ENCODE results near the gene SCRN2. TPM values are rescaled to one million over a fixed set of nuclear protein-coding genes. Genes with fewer than 3 reads are reported as not detected.
A peak's percentile ranks its signal among the peaks of the same experiment; 100 is the strongest.

The SCRN2 gene
- total and polyA plus RNA-seq, 2 of the 13 experiments (the other 11 are each of a cell fraction or from before 2014, with no cell fraction given), result 21.7 to 29.5 TPM

DNA sequence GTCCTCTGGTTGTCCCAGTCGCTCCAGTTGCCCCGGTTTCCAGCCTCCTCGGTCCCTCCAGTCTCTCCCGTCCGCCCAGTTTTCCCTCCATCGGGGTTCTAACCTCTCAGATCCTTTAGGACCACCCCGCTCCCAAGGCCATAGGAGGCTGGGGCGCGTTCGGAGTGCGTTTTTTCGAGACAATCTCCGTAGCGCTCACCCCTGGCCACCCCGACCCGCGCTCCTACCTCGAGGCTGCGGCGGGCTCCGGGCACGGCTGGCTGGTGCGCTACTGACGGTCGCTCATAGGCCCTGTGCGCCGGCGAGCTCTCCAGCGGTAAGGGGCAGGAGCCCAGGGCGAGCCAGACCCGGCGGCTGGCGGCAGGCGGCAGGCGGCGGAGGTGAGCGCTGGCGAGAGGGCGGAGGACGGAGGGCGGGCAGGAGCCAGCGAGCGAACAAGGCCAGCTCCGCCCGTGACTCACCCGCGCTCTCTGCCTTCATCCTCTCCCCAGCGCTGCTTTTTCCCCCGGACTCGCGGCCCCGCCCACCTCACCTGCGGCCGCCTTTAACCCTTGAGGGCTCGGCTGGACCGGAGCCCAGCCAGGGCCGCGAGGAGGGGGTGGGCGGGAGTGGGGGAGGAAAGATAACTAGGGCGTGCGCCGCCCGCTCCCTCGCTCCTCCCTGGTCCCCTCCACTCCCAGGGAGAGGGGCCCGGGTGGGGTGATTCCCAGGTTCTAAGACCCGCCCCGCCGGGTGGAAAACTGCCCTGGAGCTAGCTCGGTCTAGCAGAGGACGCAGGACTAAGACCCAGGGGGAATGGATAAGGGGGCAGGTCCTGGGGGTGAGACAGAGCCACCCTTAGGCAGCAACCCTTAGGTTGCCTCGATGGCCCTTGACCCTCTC, 9.9 kb upstream of the SCRN2 start, which contains the start of gene SP6 (continued):
- TF ChIP-seq, protein P1, sequence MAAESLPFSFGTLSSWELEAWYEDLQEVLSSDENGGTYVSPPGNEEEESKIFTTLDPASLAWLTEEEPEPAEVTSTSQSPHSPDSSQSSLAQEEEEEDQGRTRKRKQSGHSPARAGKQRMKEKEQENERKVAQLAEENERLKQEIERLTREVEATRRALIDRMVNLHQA (CRISPR knock-in tag; IDR thresholded peaks at IDR 0.05), result no peak
- TF ChIP-seq KMT2A (CRISPR knock-in tag; IDR thresholded peaks at IDR 0.05) (0 out of 2 replicates have a peak, but pooled peaks have one; percentile 59), BCL6 (CRISPR knock-in tag; IDR thresholded peaks at IDR 0.05) (peak; percentile 34; the same call in 1 of the 2 replicates), ZBTB8A (CRISPR knock-in tag; IDR thresholded peaks at IDR 0.05; ENCODE audit: borderline replicate concordance, low read depth) (no peak), ATM (IDR thresholded peaks at IDR 0.05; ENCODE audit: borderline replicate concordance) (no peak), YEATS4 (CRISPR knock-in tag; IDR thresholded peaks at IDR 0.05; ENCODE audit: borderline replicate concordance) (peak; percentile 54; the same call in 1 of the 2 replicates), PITX1 (CRISPR knock-in tag; IDR thresholded peaks at IDR 0.05) (no peak; the same call in 1 of the 2 replicates), ZNF335 (CRISPR knock-in tag; IDR thresholded peaks at IDR 0.05) (no peak), SYNCRIP (IDR thresholded peaks at IDR 0.05; ENCODE audit: insufficient read depth, low read depth, low read length) (no peak), CBX1 (IDR thresholded peaks at IDR 0.05; ENCODE audit: low read depth) (no peak), ZNF10 (CRISPR knock-in tag; IDR thresholded peaks at IDR 0.05; ENCODE audit: borderline replicate concordance, low read depth) (no peak), NFRKB (IDR thresholded peaks at IDR 0.05) (no peak), ZBTB7A (CRISPR knock-in tag; IDR thresholded peaks at IDR 0.05) (no peak), RXRA (CRISPR knock-in tag; IDR thresholded peaks at IDR 0.05) (peak; percentile 58; the same call in 1 of the 2 replicates), HOXA3 (CRISPR knock-in tag; IDR thresholded peaks at IDR 0.05) (peak; percentile 70; the same call in 1 of the 2 replicates), ZC3H13 (CRISPR knock-in tag; IDR thresholded peaks at IDR 0.05) (0 out of 2 replicates have a peak, but pooled peaks have one; percentile 49), JARID2 (CRISPR knock-in tag; IDR thresholded peaks at IDR 0.05; ENCODE audit: insufficient replicate concordance) (peak; percentile 47), FOXJ3 (CRISPR knock-in tag; IDR thresholded peaks at IDR 0.05; ENCODE audit: borderline replicate concordance) (no peak), MXD4 (CRISPR knock-in tag; IDR thresholded peaks at IDR 0.05) (no peak), NFE2 (CRISPR knock-in tag; IDR thresholded peaks at IDR 0.05) (no peak), ZNF556 (CRISPR knock-in tag; IDR thresholded peaks at IDR 0.05; ENCODE audit: borderline replicate concordance) (peak; percentile 83; the same call in 1 of the 2 replicates)
- TF ChIP-seq, protein P2, sequence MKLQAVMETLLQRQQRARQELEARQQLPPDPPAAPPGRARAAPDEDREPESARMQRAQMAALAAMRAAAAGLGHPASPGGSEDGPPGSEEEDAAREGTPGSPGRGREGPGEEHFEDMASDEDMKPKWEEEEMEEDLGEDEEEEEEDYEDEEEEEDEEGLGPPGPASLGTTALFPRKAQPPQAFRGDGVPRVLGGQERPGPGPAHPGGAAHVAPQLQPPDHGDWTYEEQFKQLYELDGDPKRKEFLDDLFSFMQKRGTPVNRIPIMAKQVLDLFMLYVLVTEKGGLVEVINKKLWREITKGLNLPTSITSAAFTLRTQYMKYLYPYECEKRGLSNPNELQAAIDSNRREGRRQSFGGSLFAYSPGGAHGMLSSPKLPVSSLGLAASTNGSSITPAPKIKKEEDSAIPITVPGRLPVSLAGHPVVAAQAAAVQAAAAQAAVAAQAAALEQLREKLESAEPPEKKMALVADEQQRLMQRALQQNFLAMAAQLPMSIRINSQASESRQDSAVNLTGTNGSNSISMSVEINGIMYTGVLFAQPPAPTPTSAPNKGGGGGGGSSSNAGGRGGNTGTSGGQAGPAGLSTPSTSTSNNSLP (IDR thresholded peaks at IDR 0.05; ENCODE audit: low read depth, low read length), result no peak
- TF ChIP-seq, protein P3, sequence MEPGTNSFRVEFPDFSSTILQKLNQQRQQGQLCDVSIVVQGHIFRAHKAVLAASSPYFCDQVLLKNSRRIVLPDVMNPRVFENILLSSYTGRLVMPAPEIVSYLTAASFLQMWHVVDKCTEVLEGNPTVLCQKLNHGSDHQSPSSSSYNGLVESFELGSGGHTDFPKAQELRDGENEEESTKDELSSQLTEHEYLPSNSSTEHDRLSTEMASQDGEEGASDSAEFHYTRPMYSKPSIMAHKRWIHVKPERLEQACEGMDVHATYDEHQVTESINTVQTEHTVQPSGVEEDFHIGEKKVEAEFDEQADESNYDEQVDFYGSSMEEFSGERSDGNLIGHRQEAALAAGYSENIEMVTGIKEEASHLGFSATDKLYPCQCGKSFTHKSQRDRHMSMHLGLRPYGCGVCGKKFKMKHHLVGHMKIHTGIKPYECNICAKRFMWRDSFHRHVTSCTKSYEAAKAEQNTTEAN (CRISPR knock-in tag; conservative IDR thresholded peaks at IDR 0.05), result no peak
- TF ChIP-seq, protein P4, sequence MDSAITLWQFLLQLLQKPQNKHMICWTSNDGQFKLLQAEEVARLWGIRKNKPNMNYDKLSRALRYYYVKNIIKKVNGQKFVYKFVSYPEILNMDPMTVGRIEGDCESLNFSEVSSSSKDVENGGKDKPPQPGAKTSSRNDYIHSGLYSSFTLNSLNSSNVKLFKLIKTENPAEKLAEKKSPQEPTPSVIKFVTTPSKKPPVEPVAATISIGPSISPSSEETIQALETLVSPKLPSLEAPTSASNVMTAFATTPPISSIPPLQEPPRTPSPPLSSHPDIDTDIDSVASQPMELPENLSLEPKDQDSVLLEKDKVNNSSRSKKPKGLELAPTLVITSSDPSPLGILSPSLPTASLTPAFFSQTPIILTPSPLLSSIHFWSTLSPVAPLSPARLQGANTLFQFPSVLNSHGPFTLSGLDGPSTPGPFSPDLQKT (CRISPR knock-in tag; IDR thresholded peaks at IDR 0.05; ENCODE audit: borderline replicate concordance), result no peak
- TF ChIP-seq, protein P5, sequence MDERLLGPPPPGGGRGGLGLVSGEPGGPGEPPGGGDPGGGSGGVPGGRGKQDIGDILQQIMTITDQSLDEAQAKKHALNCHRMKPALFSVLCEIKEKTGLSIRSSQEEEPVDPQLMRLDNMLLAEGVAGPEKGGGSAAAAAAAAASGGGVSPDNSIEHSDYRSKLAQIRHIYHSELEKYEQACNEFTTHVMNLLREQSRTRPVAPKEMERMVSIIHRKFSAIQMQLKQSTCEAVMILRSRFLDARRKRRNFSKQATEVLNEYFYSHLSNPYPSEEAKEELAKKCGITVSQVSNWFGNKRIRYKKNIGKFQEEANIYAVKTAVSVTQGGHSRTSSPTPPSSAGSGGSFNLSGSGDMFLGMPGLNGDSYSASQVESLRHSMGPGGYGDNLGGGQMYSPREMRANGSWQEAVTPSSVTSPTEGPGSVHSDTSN (CRISPR knock-in tag; IDR thresholded peaks at IDR 0.05), result no peak

All from HepG2 (cell line).